HepG2 (cell line): Measurements from ENCODE around the gene MYADML2. TPM values are rescaled to one million over a fixed set of nuclear protein-coding genes. Genes with fewer than 3 reads are reported as not detected.

ENCODE experiments used
- DR1 ChIP-seq: sonication (generic); formaldehyde crosslinking; IDR thresholded peaks from 2 replicates; pipeline ENCODE4 v1.8.0; 2021; ENCODE audit warnings: mild to moderate bottlenecking, missing genetic modification reagents, inconsistent platforms
- E2F5 ChIP-seq: sonication (generic); formaldehyde crosslinking; conservative IDR thresholded peaks from 2 replicates; pipeline ENCODE4 v1.4.0; 2020; ENCODE audit warnings: missing genetic modification reagents
- HNF1B ChIP-seq: sonication (generic); formaldehyde crosslinking; IDR thresholded peaks from 2 replicates; pipeline ENCODE4 v1.5.1; 2020; ENCODE audit warnings: mild to moderate bottlenecking, moderate library complexity, missing genetic modification reagents
- JUNB ChIP-seq: sonication (generic); formaldehyde crosslinking; IDR thresholded peaks from 2 replicates; pipeline ENCODE4 v1.8.0; 2022; ENCODE audit warnings: missing genetic modification reagents, mild to moderate bottlenecking, borderline replicate concordance
- KLF6 ChIP-seq: IDR thresholded peaks from 2 replicates; pipeline ENCODE4 v1.8.0; 2016; ENCODE audit warnings: missing biosample characterization, missing genetic modification reagents
- NKX3-1 ChIP-seq: sonication (generic); formaldehyde crosslinking; IDR thresholded peaks from 2 replicates; pipeline ENCODE4 v1.5.0; 2020; ENCODE audit warnings: missing genetic modification reagents
- RARA ChIP-seq: IDR thresholded peaks from 2 replicates; pipeline ENCODE4 v1.6.1; 2016; ENCODE audit warnings: missing genetic modification reagents, missing compliant biosample characterization
- SOX6 ChIP-seq, 2 experiments: fragments of 450-650 bp in 1 of 2; sonication (generic) in 1 of 2; formaldehyde crosslinking in 1 of 2; IDR thresholded peaks; 2 replicates each; pipeline versions ENCODE4 v1.4.0 to v1.6.1; 2017 to 2020; ENCODE audit warnings: antibody characterized with exemption in 1 of 2, mild to moderate bottlenecking in 1 of 2, missing genetic modification reagents in 1 of 2
- STAT5B ChIP-seq: sonication (generic); formaldehyde crosslinking; IDR thresholded peaks from 2 replicates; pipeline ENCODE4 v1.4.0; 2020; ENCODE audit warnings: missing genetic modification reagents
- SYNCRIP ChIP-seq: fragments of 200-400 bp; formaldehyde crosslinking; IDR thresholded peaks from 2 replicates; pipeline ENCODE4 v1.6.1; 2018; ENCODE audit warnings: mild to moderate bottlenecking, low read depth, low read length; ENCODE audit not compliant: insufficient read depth
- TGIF2 ChIP-seq: IDR thresholded peaks from 2 replicates; pipeline ENCODE4 v1.6.1; 2016; ENCODE audit warnings: control low read depth, missing compliant biosample characterization
- ZC3H4 ChIP-seq: sonication (generic); formaldehyde crosslinking; IDR thresholded peaks from 2 replicates; pipeline ENCODE4 v1.4.0; 2020; ENCODE audit warnings: missing genetic modification reagents, borderline replicate concordance
- ZNF121 ChIP-seq: sonication (generic); formaldehyde crosslinking; IDR thresholded peaks from 2 replicates; pipeline ENCODE4 v1.5.0; 2020; ENCODE audit warnings: mild to moderate bottlenecking, missing genetic modification reagents
- ZNF136 ChIP-seq: sonication (generic); formaldehyde crosslinking; IDR thresholded peaks from 2 replicates; pipeline ENCODE4 v1.8.1; 2022; ENCODE audit warnings: low read depth, mild to moderate bottlenecking, moderate library complexity, missing genetic modification reagents
- ZNF160 ChIP-seq: sonication (generic); formaldehyde crosslinking; IDR thresholded peaks from 2 replicates; pipeline ENCODE4 v1.8.0; 2022; ENCODE audit warnings: mild to moderate bottlenecking, inconsistent platforms, missing genetic modification reagents
- ZNF33A ChIP-seq: sonication (generic); formaldehyde crosslinking; IDR thresholded peaks from 2 replicates; pipeline ENCODE4 v1.5.1; 2020; ENCODE audit warnings: missing genetic modification reagents, mild to moderate bottlenecking, moderate library complexity, borderline replicate concordance
- ZNF564 ChIP-seq: sonication (generic); formaldehyde crosslinking; IDR thresholded peaks from 2 replicates; pipeline ENCODE4 v1.8.1; 2023; ENCODE audit warnings: mild to moderate bottlenecking, missing genetic modification reagents
- ZNF776 ChIP-seq: sonication (generic); formaldehyde crosslinking; IDR thresholded peaks from 2 replicates; pipeline ENCODE4 v1.4.0; 2020; ENCODE audit warnings: mild to moderate bottlenecking, missing genetic modification reagents
- polyA plus RNA-seq, 8 experiments: library from polyadenylated mRNA; depleted of rRNA in 3 of 8; stranded (reverse) in 7 of 8; unstranded in 1 of 8; fragments of >200 nt; fragmentation: Illumina TruSeq in 4 of 8; extraction: Trizol in 4 of 8; gene quantifications; 2 replicates each; pipeline versions ENCODE4 v1.2.1 to v1.2.3, GENCODE V29; 2011 to 2016; ENCODE audit warnings: low read depth in 4 of 8, missing spikeins in 1 of 8, mixed read lengths in 1 of 8; ENCODE audit not compliant: insufficient read depth in 1 of 8
- total RNA-seq, 5 experiments: library from RNA; depleted of rRNA; stranded (reverse); fragments of >200 nt; fragmentation: Illumina TruSeq; extraction: Trizol; gene quantifications; 2 replicates each; pipeline ENCODE4 v1.2.3, GENCODE V29; 2016; ENCODE audit warnings: low read depth in 1 of 5
- TF ChIP-seq, protein P1 (sequence below): sonication (generic); formaldehyde crosslinking; IDR thresholded peaks from 2 replicates; pipeline ENCODE4 v1.8.0; 2022; ENCODE audit warnings: missing genetic modification reagents, mild to moderate bottlenecking, moderate library complexity, borderline replicate concordance
- TF ChIP-seq, protein P2 (sequence below): sonication (generic); formaldehyde crosslinking; IDR thresholded peaks from 2 replicates; pipeline ENCODE4 v1.4.0; 2020; ENCODE audit warnings: missing genetic modification reagents
- TF ChIP-seq, protein P3 (sequence below): sonication (generic); formaldehyde crosslinking; IDR thresholded peaks from 2 replicates; pipeline ENCODE4 v1.5.0; 2020; ENCODE audit warnings: mild to moderate bottlenecking, missing genetic modification reagents, moderate library complexity

MYADML2 gene
- total and polyA plus RNA-seq, 2 of the 13 experiments (the other 11 are each of a cell fraction or from before 2014, with no cell fraction given), result not detected

DNA sequence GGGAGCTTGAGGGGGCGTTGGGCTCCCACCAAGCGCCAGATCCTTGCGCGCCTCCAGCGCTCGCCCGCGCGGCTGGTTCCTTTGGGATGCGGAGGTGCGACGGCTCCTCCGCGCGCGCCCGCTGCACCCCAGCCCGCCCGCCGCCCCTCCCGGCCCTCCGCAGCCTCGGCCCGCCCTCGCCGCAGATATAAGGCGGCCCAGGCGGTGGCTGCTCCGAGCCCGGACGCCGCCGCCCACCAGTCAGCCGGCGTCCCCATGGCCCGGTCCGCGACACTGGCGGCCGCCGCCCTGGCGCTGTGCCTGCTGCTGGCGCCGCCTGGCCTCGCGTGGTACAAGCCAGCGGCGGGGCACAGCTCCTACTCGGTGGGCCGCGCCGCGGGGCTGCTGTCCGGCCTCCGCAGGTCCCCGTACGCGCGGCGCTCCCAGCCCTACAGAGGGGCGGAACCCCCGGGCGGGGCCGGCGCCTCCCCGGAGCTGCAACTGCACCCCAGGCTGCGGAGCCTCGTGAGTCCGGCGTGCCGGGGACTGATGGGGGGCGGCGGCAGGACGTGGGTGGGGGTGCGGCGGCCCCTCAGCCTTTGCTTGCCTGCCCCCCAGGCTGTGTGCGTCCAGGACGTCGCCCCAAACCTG lies 44.9 kb downstream of the MYADML2 start, which contains the start of gene NPB (continued):
- TF ChIP-seq ZNF121 (CRISPR knock-in tag), result 0 out of 2 replicates have a peak, but pooled peaks have one; percentile 58
- no peak for TF ChIP-seq ZNF776
- no peak for TF ChIP-seq ZNF136 (CRISPR knock-in tag)
- TF ChIP-seq, protein P1, sequence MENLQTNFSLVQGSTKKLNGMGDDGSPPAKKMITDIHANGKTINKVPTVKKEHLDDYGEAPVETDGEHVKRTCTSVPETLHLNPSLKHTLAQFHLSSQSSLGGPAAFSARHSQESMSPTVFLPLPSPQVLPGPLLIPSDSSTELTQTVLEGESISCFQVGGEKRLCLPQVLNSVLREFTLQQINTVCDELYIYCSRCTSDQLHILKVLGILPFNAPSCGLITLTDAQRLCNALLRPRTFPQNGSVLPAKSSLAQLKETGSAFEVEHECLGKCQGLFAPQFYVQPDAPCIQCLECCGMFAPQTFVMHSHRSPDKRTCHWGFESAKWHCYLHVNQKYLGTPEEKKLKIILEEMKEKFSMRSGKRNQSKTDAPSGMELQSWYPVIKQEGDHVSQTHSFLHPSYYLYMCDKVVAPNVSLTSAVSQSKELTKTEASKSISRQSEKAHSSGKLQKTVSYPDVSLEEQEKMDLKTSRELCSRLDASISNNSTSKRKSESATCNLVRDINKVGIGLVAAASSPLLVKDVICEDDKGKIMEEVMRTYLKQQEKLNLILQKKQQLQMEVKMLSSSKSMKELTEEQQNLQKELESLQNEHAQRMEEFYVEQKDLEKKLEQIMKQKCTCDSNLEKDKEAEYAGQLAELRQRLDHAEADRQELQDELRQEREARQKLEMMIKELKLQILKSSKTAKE, result no peak
- TF ChIP-seq, protein P2, sequence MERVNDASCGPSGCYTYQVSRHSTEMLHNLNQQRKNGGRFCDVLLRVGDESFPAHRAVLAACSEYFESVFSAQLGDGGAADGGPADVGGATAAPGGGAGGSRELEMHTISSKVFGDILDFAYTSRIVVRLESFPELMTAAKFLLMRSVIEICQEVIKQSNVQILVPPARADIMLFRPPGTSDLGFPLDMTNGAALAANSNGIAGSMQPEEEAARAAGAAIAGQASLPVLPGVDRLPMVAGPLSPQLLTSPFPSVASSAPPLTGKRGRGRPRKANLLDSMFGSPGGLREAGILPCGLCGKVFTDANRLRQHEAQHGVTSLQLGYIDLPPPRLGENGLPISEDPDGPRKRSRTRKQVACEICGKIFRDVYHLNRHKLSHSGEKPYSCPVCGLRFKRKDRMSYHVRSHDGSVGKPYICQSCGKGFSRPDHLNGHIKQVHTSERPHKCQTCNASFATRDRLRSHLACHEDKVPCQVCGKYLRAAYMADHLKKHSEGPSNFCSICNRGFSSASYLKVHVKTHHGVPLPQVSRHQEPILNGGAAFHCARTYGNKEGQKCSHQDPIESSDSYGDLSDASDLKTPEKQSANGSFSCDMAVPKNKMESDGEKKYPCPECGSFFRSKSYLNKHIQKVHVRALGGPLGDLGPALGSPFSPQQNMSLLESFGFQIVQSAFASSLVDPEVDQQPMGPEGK (CRISPR knock-in tag), result no peak
- no peak for TF ChIP-seq TGIF2 (CRISPR knock-in tag)
- TF ChIP-seq ZNF564 (CRISPR knock-in tag), result no peak
- TF ChIP-seq E2F5 (CRISPR knock-in tag), result no peak
- TF ChIP-seq ZNF160 (CRISPR knock-in tag), result no peak; the same call in 1 of the 2 replicates
- no peak for TF ChIP-seq SYNCRIP
- no peak; the same call in 1 of the 2 replicates for TF ChIP-seq KLF6 (CRISPR knock-in tag)
- TF ChIP-seq HNF1B (CRISPR knock-in tag), result no peak
- 0 out of 2 replicates have a peak, but pooled peaks have one; percentile 6 for TF ChIP-seq DR1
- TF ChIP-seq RARA, result no peak
- peak; percentile 15; the same call in 1 of the 2 replicates for TF ChIP-seq STAT5B (CRISPR knock-in tag)
- peak; percentile 77; the same call in 1 of the 2 replicates for TF ChIP-seq NKX3-1 (CRISPR knock-in tag)
- TF ChIP-seq ZNF33A (CRISPR knock-in tag), result no peak
- TF ChIP-seq, protein P3, sequence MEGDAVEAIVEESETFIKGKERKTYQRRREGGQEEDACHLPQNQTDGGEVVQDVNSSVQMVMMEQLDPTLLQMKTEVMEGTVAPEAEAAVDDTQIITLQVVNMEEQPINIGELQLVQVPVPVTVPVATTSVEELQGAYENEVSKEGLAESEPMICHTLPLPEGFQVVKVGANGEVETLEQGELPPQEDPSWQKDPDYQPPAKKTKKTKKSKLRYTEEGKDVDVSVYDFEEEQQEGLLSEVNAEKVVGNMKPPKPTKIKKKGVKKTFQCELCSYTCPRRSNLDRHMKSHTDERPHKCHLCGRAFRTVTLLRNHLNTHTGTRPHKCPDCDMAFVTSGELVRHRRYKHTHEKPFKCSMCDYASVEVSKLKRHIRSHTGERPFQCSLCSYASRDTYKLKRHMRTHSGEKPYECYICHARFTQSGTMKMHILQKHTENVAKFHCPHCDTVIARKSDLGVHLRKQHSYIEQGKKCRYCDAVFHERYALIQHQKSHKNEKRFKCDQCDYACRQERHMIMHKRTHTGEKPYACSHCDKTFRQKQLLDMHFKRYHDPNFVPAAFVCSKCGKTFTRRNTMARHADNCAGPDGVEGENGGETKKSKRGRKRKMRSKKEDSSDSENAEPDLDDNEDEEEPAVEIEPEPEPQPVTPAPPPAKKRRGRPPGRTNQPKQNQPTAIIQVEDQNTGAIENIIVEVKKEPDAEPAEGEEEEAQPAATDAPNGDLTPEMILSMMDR (CRISPR knock-in tag), result no peak
- TF ChIP-seq JUNB (CRISPR knock-in tag), result no peak
- no peak for TF ChIP-seq ZC3H4 (CRISPR knock-in tag)
- no peak for TF ChIP-seq SOX6 (IDR thresholded peaks at IDR 0.05)
- peak; percentile 3; the same call in 1 of the 2 replicates for TF ChIP-seq SOX6 (CRISPR knock-in tag; IDR thresholded peaks at IDR 0.05)
